Measurements from ENCODE around the gene FOXO3.

DNA sequence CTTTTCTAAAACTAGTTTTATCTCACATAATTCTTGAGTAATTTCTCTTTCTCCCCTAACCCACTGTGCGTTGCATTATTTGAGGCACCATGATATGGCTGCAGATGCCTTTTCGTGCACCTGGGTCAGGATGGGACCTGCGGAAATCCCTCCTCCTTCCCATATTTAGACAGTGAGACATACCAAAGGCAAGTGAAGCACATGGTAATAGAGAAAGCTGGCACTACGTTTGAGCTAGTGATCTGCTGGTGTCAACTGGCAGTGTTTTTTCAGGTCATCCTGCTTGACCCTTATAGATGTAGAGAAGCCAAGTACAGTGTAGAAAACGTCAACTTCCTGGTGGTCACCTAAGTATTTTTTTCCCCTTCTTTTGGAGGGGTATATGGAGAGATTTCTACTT is 71.7 kb downstream of the FOXO3 start:
- TF ChIP-seq, protein P1, sequence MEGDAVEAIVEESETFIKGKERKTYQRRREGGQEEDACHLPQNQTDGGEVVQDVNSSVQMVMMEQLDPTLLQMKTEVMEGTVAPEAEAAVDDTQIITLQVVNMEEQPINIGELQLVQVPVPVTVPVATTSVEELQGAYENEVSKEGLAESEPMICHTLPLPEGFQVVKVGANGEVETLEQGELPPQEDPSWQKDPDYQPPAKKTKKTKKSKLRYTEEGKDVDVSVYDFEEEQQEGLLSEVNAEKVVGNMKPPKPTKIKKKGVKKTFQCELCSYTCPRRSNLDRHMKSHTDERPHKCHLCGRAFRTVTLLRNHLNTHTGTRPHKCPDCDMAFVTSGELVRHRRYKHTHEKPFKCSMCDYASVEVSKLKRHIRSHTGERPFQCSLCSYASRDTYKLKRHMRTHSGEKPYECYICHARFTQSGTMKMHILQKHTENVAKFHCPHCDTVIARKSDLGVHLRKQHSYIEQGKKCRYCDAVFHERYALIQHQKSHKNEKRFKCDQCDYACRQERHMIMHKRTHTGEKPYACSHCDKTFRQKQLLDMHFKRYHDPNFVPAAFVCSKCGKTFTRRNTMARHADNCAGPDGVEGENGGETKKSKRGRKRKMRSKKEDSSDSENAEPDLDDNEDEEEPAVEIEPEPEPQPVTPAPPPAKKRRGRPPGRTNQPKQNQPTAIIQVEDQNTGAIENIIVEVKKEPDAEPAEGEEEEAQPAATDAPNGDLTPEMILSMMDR (IDR thresholded peaks at IDR 0.05; ENCODE audit: extremely low read depth in 1 of 2, insufficient read depth in 1 of 2, low read depth in 1 of 2, low read length in 2 of 2), result no peak
- no peak for TF ChIP-seq EZH2 (IDR thresholded peaks at IDR 0.05; ENCODE audit: borderline replicate concordance, low read depth, low read length, severe bottlenecking)
- TF ChIP-seq POLR2AphosphoS5 (IDR thresholded peaks at IDR 0.05; ENCODE audit: insufficient read depth, low read depth, low read length), result no peak
